GM19397 (cell line): Measurements from ENCODE around the gene PPP1R12A.
"Not testable (repeated sequence)": the region's sequence is repeated elsewhere in the genome, so short reads cannot be mapped to it uniquely, and the experiment has no call there.

Source experiments
- ATAC-seq: cut with Tn5 transposase; IDR thresholded peaks from one replicate; pipeline ENCODE4 v1.9.1; 2021; ENCODE audit warnings: mild to moderate bottlenecking, moderate library complexity; ENCODE audit not compliant: unreplicated experiment

PPP1R12A gene

GRCh38 chr12:79935021-79935623 is at the start of gene PPP1R12A:
TSS of gene PPP1R12A (minus strand) at chr12:79935097. CDS start at chr12:79934931, 166 bp downstream.
- ATAC-seq = peak; percentile 85

- no peak for ATAC-seq
These were observed 49.2 kb upstream of the PPP1R12A start for GRCh38 chr12:79983986-79984620.

GRCh38 chr12:79983492-79983891 is 48.6 kb upstream of the PPP1R12A start:
- no peak for ATAC-seq

DNA sequence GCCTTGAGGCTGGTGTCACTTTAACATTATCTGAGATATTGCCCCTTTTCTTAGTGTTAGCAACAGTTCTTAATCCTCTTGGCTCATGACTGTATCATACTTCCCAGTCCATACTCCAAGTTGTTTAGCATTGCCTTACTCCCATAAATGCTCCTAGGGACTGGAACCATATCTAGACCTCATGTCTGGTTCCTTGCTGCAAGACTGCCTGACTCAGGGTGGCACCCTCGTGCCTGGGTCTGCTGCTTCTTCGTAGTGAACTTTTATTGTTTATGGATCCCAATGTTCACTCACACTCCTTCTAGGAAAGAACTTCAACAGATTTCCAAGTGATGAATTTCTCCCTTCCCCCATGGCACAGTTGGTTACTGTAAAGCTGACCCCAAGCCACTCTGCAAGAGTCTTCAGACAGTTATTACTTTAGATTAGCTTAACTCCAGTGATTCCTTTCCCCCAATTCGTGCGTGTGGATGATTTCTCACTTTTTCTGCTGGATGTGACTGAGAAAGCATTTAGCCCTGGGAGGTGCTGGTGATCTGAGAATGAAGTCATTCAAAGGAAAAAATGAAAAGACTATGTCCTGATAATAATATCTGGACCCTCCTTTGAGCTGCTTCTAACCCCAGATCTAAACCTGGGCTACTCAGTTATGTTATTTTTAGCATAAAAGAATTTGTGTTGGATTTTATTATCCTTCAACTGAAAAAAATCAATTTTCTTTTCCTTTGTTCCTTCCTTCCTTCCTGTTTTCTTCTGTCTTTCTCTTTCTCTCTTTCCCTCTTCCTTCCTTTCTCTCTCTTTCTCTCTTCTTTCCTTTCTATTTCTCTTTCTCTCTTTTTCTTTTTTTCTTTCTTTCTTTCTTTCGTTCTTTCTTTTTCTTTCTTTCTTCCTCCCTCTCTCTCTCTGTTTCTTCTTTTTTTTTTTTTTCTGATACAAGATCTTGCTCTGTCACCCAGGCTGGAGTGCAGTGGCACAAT is 47.5 kb upstream of the PPP1R12A start:
- ATAC-seq = no peak

GRCh38 chr12:79978692-79979091 is 43.8 kb upstream of the PPP1R12A start:
- ATAC-seq = no peak

DNA sequence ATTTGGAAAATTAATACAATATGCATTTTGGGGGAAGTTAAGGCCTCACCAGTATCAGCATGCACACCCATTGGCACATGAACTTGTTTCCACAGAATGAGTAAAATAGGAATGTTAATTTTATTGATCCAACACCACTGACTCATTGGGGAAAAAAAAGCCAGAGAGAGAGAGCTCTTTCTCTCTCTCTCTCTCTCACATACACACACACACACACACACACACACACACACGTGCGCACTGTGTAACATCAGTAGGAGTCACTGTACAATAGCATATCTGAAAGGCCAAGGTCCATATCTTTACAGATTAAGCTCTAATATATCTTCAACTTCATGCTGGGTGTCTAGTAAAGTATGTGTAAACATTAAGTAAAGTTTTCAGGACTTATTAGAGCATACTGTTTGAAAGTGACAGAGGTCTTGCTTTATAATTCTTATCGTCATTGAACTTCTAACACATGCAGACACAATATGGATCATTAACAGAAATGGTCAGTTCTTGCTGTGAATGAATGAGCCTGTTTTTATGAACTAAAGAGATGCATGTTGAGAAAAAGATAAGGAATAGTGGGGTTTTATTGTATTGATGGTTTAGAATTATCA is 43.1 kb upstream of the PPP1R12A start:
- ATAC-seq = not testable (repeated sequence)

- ATAC-seq = no peak
These were observed 40.2 kb upstream of the PPP1R12A start for GRCh38 chr12:79975143-79975542.

- ATAC-seq = no peak
These were observed 38.9 kb upstream of the PPP1R12A start for GRCh38 chr12:79973801-79974200.

DNA sequence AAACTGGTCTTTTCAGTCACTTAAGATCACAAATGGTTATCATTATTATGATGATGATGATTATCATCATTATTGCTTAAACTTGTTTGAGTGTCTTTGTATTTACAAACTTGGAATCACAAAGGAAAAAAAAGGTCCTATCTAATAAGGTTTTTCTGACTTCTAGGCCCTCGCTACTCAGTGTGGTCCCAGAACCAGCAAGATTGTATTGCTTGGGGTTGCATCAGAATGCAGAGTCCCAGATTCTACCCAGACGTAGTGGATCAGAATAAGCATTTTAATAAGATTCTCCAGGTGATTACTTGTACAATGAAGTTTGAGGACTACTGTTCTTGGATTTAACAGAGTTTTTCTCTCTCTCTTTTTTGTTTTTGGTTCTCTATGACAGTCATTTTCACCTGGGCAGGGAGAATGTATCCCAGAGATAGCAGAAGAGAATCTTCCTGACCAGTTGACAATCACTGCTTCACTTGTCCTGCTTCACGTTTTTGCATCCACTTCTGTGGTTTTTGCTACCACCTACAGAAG is 29.3 kb upstream of the PPP1R12A start:
- ATAC-seq = no peak

DNA sequence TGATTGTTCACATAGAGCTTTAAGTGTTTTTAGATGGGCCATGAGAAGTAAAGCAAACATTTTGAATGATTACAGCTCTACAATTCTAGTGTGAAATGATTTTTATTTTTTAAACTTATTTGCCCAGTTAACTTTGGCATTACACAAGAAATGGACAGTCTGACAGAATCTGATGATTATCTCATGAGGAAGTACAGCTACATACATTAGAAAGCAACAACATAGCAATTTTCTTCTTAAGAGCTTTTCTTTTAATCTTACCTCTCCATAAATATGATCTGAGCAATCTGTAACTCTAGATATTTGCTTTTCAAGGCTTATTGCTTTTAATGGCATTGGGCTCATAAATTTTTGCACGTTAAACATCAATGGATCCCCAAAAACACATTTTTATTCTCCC is 26.5 kb upstream of the PPP1R12A start:
- no peak for ATAC-seq

- ATAC-seq = no peak
These were observed 24.6 kb upstream of the PPP1R12A start for GRCh38 chr12:79959484-79959883.

- no peak for ATAC-seq
These were observed 22.0 kb upstream of the PPP1R12A start for GRCh38 chr12:79956896-79957295.

DNA sequence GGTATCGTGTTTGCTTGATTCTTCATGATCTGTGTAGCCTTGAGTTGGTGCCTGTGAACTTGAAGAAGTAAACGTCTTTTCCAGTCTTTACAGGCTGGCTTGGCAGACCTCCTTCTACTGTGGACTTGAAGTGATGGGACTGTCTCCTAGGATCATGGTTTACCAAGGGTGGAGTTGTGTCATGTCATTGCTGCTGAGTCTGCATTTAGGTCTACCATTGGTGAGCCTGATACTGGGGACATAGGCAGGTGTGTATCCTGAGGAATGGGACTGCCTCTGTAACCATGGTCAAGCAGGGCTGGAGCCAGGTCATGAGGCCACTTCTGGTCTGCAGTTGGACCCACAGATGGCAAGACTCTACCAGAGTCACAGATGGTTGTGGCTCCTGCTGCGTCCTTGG is 20.7 kb upstream of the PPP1R12A start:
- no peak for ATAC-seq

- ATAC-seq = no peak
These were observed 19.2 kb upstream of the PPP1R12A start for GRCh38 chr12:79954037-79954610.

DNA sequence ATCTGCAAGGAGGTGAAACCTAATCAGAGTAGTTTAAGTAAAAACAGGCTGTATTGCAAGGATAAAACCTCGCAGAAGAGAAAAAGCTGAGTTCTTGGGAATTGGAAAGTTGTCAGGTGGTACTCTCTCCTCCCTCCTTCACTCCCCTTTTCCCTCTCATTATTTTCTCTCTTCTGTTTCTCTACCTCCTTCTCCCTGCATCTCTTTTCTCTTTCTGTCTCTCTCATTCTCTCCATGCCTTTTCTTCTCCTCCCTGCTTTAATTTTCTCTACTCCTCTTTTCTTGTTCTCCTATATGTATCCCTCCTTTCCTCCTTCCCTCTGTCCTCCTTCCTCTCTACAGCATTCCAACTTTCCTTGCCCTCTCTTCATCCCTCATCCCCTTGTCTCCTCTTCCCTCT is 14.2 kb upstream of the PPP1R12A start:
- no peak for ATAC-seq

DNA sequence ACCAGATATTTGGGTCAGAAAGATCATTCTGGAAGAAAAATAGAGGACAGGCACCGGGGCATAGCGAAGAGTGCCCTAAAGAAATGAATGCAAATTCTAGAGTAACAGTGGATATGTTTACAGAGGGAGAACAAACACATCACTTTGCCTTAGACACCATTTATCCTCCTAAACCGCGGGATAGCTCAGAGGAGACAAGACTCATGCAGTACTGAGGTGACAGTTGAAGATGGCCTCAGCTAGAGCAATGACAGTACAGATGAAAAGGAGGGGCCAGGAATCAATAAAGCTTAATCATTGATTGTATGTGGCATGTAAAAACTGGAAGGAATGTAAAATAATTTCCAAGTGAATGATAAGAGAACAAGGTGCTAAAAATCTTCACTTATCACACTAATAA is 10.5 kb upstream of the PPP1R12A start:
- ATAC-seq = no peak

GRCh38 chr12:79944565-79944964 is 9.7 kb upstream of the PPP1R12A start:
- no peak for ATAC-seq

DNA sequence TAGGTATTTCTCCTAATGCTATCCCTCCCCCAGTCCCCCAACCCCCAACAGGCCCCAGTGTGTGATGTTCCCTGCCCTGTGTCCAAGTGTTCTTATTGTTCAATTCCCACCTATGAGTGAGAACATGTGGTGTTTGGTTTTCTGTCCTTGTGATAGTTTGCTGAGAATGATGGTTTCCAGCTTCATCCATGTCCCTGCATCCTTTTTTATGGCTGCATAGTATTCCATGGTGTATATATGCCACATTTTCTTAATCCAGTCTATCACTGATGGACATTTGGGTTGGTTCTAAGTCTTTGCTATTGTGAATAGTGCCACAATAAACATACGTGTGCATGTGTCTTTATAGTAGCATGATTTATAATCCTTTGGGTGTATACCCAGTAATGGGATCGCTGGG is 7.9 kb upstream of the PPP1R12A start:
- not testable (repeated sequence) for ATAC-seq

GRCh38 chr12:79939728-79940310 is 4.9 kb upstream of the PPP1R12A start:
- ATAC-seq = no peak

DNA sequence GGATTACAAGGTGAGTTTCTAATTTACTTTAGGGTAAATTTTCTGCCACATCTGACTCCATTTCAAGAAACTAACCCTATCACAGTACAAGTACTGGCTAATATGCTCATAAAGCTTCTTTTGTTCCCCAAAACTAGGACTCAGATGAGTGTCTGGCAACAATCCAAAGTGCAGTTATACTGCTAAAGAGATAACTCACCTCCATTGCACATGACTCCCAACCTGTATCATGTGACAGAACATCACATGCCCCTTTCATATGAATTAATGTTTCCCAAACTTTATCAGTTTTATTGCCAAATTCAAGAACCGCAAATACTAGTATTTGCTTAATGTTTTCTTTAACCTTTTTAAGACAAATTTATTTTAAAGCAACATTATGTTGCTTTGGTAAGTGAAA is 3.9 kb upstream of the PPP1R12A start:
- ATAC-seq = no peak
